HuH-7 (cell line): ENCODE measurements around the gene SIPA1L3.

Experiments used
- DNase-seq: peaks from one replicate; pipeline ENCODE4 v3.0.0; 2011; ENCODE audit warnings: low spot score

The SIPA1L3 gene

DNA sequence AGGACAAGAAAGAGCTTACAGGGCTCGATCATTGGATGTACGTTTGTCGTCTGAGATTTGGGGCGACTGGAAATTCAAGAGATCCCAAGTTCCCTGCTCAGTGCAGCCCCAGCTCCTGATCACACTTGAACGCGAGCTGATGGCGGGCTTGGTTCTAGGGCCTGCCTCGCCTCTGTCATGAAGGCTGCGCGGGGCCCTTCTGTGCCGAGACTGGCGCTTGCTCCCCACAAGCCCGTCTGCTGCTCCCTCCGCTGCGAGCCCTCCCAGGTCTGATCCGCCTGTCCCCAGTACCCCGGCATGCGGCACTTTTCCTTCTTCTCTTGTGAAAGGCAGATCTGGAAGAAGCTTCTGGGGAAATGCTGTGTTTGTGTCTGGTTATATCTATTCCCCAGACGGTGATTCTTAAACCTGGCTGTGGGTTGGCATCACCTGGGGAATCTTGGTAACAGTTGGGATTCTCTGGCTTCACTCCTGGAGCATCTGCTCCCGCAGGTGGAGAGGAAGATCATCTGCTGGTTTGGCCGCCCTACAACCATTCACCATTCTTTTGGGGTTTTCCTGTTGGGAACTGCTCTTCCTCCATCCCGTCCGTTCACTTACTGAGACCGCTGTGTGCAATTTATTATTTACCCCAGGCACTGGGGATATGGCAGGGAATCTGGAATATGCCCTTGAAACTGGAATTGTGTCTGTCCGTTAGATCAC lies 43.6 kb downstream of the SIPA1L3 start:
- DNase-seq, result no peak

DNA sequence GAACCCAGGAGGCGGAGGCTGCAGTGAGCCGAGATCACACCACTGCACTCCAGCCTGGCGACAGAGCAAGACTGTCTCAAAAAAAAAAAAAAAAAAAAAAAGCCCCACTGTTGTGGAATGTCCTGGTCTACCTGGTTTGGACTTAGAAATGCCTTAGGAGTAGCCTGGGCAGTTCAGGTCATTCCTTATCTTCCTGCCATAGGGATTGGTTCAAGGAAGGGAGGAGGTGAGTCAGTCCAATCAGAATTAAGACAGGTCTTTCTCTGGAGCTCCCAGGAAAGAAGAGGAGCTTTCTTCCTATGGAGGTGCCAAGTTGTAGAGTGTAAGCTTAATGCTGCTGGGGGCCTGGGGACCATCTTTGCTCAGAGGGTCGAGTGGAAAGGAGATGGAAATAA lies 44.8 kb downstream of the SIPA1L3 start:
- DNase-seq, result no peak

DNA sequence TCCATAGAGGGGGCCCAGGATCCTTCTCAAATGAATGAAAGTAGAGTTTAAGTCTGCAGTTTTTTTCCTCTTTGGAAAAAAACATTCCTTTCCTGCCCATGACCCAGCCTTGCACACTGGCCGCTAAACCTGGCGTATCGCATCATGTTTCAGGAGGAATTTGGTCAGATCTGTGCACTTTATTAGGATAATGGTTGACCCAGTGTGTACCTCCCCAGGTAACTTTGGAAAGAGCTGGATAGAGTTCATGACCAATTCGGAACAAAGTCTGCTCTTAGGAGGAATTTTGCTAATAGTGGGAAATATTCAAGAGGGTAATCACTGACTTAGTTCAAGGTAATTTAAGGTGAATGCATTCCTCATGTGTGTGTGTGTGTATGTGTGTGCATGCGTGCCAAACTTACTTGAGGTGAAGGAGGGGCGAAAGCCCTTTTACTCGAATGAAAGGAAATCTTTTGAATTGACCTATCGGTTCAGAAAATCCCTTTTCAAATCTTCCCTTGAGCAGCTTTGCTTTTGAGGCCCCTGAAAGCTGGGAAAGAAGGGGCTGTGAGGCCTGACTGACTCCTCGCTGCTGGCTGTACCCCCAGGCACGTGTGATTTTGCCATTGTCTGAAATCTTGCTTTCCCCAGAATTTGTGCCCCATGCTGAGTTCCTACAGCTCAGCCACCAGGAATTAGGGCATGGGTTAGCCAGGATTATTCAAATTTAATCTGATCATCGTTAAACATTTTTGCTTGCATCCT lies 46.3 kb downstream of the SIPA1L3 start:
- no peak for DNase-seq

DNA sequence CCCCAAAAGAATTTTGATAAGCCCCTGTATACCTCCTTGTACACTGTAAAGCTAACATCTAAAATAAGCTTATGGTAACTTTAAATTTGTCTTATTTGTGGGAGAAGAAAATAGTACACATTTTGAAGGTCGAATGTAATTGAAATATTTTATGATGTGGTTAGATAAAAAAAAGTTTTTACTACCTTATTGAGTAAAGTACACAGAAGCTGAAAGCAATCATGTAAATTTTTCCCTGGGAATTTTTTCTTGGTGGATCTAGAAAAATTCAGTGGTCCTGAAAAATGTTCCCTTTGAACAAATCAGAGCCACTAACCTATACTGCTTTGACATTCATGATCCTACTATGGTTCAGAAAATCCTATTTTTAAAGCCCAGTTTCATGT lies 46.9 kb downstream of the SIPA1L3 start:
- no peak for DNase-seq

DNA sequence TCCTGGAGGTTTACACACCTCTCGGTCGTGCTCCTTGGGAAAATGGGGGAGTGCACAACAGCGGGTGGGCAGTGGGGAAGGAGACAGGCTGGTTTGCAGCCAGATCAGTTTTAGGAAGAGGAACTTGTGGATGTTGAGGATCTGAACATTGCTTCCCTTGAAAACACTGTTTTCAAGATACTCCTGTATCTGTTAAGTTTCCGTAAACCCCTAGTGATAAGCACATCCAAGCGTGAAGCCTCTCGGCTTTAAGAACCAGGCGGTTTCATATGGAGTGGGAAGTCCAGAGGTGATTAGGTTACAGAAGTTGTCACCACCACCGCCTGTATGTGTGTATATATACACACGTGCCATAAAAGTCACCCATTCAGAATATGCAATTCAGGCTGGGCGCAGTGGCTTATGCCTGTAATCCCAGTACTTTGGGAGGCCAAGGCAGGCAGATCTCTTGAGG lies 47.4 kb downstream of the SIPA1L3 start:
- DNase-seq, result no peak

DNA sequence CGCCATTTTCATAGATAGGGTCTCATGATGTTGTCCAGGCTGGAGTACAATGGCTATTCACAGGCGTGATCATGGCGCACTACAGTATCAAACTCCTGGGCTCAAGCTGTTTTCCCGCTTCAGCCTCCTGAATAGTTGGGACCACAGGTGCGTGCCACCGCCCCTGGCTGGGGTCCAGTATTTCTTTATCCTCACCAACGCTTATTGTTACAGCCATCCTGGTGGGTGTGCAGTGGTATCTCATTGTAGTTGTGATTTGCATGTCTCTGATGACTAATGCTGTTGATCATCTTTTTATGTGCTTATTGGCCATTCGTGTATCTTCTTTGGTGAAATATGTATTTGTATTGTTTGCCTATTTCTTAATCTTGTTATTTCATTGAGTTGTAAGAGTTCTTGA lies 49.0 kb downstream of the SIPA1L3 start:
- no peak for DNase-seq

DNA sequence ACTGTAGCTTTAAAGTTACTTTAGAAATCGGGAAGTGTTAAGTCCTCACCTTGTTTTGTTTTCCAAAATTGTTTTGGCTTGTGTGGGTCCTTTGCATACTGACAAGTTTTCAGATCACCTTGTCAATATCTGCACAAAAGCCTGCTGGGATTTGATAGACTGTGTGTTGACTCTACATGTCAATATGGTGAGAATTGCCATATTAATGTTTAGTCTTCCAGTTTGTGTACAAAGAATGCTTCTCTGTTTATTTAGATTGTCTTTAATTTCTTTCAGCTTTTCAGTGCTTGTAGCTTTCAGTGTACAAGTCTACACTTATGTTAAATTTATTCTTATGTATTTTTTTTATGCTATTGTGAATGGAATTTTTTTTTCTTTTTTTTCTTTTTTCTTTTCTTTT lies 50.2 kb downstream of the SIPA1L3 start:
- no peak for DNase-seq

DNA sequence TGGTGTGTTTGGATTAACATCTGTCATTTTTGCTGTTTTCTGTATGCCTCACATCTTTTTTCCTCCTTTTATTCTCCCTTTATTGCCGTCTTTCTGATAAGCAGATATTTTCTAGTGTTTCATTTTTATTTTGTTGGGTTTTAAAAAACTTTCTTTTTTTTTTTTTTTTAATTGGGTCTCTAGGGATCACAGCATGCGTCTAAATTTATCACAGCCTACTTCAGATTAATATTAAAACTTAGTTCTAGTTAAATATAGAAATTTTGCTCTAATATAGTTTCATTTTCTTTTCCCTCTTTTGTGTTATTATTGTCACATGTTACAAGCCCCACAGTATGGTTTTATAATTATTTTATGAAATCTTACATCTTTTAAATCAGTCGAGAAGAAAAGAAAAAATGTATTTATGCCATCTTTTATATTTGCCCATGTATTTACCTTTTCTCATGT lies 52.7 kb downstream of the SIPA1L3 start:
- DNase-seq, result no peak

DNA sequence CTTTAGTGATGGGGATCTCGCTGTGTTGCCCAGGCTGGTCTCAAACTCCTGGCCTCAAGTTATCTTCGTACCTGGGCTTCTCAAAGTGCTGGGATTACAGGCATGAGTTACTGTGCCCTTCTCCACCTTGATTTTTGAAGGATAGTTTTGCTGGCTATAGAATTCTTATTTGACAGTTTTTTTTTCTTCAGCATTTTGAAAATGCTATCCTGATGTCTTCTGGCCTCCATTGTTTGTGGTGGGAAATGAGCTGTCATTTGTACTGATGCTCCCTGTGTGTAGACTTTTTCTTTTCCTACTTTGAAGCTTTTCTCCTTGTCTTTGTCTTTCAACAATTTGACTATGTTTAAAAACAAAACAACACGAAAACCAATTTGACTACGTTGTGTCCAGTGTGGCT lies 54.2 kb downstream of the SIPA1L3 start:
- no peak for DNase-seq

DNA sequence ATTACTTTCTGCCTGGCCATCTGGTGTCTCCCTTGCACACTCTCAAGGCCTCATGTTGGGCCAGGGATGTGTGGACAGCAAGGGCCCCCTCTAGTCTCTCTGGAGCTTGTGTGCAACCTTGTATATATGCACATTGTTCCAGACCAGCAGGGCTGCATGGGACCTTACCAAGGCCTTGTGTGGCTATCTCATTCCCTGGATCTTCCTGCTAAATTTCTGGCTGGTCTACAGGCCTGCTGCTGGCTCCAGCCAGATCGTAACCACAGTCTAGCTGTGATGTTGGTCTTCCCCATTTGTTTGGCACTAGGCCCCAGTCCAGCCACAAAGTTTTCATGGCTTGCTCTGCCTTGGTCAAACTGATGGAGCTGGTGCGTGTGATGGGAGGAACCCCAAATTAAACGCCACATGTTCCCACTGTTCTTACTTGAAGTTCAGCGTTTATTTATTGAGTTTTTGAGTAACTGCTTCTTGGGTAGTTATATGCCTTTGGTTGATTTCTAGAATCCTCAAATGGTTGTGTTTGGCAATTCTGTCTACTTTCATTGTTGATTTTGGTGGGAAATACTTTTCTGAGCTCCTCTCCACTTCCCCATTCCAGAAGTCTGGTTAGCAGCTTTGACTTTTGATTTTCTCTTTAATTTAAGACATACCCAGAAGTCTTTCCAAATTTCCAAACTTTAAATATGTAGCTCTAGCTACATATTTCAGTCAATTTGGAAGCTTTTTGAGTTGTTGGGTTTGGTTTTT lies 56.4 kb downstream of the SIPA1L3 start:
- DNase-seq, result no peak

DNA sequence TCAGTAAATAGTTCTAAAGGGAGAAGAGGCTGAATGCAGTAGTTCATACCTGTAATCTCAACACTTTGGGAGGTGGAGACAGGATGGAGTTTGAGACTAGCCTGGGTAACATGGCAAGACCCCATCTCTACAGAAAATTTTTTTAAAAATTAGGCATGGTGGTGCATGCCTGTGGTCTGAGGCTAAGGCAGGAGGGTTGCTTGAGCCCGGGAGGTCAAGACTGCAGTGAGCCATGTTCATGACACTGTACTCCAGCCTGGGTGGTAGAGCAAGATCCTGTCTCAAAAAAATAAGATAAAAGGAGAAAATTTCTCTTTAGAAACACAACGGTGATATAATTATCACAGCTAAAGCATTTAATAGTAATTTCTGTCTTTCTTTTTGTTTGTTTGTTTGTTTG lies 57.1 kb downstream of the SIPA1L3 start:
- DNase-seq, result no peak

DNA sequence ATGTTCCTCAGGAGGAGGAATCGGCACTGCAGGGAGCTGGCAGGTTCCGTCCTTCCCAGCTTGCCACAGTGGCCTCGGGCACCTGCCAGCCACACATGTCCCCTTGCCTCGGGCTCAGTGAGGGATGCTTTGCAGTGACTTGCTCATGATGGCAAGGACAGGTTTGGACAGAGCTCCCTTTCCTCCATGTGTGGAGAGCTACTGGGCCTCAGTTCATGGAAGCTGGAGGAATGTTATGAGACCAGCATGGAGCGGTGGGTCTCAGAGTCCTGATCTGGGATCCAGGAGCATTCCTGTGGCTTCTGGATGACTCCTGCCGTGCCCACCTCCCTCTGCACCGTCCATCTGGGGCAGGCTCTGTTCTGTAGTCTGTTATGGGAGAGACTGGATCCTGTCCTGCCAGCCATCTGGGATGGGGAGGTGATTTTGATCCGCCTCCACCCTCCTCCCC lies 59.2 kb downstream of the SIPA1L3 start:
- no peak for DNase-seq

DNA sequence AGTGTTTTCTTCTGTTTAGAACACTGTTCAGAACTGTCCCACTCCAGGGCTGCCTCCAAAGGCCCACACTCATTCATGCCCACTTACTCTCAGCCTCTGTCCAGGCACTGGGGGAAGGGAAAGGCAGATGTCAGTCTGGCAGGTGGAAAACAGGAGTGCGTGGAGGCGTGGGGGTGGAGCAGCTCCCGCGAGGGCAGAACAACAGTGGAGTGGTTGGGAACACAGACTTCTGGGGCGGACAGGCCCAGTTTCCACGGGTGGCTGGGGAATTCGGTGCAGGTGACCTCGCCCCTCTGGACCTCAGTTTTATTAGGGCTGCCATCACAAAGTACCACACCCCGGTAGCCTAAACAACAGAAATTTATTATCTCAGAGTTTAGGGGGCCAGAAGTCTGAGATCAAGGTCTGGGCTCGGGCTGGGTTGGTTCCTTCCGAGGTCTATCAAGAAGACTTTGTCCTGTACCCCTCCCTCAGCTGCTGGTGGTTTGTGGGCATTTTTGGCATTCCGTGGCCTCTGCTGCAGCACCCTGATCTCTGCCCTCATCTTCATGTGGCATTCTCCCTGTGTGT lies 59.7 kb downstream of the SIPA1L3 start:
- no peak for DNase-seq

DNA sequence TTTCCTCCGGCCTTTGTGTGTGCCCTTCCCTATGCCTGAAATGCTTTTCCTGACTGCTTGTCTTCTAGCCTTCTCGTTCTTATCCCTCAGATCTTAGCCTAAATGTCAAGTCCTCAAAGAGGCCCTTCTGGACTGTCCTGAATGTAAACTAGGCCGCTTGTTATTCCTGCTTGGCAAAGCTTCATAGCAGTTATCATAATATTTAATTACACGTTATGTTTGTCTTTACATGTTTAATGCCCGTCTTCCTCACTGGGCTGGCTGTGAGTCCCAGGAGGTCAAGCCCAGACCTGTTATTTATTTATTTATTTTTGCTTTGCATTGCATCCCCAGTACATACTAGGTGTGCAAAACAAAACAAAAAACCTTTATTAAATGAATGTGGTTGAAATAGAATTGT lies 62.7 kb downstream of the SIPA1L3 start:
- no peak for DNase-seq

DNA sequence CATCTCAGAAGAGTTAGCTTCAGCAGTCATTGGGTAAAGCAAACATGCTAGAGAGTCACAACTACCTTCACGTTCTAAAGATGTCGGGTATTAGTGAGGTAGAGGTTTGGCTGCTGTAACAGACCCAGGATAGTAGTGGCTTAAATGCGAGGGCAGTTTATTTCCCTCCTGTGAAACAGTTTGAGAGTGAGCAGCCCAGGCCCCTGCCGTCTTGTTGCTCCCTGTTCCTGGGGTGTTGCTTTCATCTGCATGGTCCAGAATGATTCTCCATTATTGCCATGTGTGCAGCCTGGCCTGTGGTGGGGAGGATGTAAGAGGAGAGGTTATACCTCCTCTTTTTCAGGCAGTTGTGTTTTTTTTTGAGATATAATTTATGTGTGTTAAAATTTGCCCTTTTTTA lies 63.7 kb downstream of the SIPA1L3 start:
- no peak for DNase-seq

DNA sequence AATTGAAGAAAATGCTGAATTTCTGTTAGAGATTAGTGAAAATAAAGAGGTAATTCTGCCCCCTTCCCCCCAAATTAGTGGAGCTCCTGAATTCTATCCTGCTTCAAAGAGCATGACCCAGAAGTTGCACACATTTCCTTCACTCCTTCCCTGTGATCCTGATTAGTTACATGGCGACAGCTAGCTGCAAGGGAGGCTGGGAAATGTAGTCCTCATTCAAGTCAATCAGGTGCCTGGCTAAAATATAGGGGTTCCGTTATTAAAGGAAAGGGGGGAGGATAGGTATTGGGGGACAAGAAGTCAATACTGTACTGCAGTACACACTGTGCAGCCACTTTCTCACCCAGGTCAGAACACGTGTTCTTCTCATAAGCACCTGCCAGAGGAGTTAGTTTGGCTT lies 65.8 kb downstream of the SIPA1L3 start:
- DNase-seq, result no peak

DNA sequence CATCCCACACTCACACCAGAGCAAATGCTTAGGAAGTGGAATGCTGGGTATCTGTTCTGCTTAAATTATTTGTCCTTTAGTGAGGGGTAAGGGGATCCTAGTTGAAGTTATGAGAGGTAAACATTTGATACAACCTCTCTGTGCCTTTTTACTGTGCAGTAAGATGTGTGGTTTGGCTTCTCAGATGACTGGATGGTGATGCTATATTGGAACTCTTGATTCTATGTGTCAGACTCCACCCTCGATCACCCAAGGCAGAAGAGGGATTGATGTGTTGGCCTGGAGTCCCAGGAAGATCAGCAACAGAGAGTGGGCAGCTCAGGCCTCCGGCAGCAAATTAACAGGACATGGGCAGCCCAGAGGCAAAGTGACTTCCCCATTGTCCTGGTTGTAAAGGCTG lies 66.7 kb downstream of the SIPA1L3 start:
- no peak for DNase-seq

DNA sequence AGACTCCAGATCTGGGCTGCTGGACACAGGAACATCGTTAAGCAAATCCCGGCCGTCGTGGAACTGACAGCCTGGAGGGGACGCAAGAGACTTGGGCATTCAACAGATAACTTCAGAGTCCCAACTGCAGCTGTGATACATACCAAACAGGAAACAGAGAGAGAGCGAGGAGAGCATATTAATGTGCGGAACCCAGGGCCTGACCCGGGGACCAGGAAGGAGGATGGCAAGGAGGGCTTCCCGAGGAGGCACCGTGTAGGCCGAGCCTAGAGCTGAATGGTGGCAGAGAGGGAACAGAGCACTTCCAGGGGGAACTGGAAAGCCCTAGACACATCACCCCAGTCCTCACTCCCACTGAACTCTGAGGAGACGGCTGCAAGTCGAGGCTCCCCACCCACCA lies 68.1 kb downstream of the SIPA1L3 start:
- no peak for DNase-seq

DNA sequence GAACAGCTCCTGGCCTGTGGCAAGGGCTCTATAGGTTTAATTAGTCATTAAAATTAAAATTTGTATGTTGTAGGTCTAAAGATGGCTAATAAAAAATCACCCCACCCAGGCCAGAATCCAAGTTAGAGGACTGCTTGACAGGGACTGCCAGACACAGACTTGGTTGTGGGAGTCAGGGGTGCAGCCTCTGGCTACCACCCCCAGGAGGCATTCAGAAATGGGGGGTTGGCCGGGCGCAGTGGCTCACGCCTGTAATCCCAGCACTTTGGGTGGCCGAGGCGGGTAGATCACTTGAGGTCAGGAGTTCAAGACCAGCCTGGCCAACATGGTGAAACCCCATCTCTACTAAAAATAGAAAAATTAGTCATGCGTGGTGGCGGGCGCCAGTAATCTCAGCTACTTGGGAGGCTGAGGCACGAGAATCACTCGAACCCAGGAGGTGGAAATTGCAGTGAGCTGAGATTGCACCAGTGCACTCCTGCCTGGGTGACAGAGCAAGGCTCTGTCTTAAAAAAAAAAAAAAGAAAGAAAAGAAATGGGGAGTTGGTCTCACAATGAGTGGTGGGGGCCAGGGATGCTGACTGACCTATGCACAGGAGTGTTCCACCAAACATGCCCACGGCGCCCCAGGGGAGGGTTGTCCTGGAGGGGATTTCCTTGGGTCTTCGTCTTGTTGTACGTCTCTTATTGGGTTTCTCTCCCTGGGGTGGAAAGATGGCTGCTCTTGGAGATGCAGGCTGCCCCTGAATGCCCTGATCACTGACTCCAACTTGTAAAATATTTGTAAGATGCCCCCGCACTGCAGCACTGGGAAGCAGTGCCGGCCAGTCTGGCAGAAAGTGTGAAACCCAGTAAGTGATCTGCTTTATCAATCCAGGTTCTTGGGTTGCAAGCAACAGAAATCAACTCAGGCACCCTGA lies 68.8 kb downstream of the SIPA1L3 start:
- DNase-seq, result no peak

DNA sequence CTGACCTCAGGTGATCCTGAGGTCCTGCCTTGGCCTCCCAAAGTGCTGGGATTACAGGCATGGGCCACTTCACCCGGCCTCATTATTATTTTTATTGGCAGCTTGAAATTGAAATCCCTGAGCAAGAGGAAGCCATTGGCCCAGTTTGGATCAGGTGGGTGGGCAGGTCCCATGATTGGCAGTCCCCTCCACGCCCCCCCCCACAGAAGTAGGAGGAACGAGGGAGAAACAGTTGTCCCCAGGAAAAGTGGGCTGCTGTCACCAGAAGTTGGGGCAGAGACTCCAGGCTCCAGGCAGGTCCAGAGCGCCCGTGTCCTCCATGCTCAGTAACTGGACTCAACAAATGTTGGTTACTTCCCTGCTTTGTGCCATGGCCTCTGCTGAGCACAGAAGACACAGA lies 70.4 kb downstream of the SIPA1L3 start:
- no peak for DNase-seq

DNA sequence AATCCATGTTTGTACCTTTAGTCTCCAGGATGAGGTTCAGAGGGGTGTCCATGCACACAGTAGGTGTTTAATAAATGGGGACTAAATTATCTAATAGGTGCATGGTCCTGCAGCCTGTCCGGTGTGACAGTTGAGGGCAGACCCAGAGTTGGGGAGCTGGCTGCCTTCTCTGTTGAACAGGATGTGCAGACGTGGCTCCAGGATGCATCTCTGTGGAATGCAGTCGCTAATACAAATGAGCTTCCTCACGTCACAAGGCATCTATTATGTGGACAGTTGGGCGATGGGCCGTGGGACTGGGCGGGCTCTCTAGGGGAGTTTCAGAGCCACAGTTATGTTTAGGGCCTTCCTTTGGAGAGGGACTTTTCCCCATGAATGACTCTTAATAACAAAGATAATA lies 71.0 kb downstream of the SIPA1L3 start:
- no peak for DNase-seq
